DND-41 (cell line): Measurements from ENCODE around the gene PRMT2.

ENCODE experiments used
- ATAC-seq: fragments of 200-7000 bp; cut with Tn5 transposase; 3 replicates; pipeline ENCODE4 v1.9.1; 2021; ENCODE audit warnings: low read depth; ENCODE audit not compliant: insufficient read depth
- DNase-seq: peaks from one replicate; pipeline ENCODE4 v3.0.0-alpha.2; 2020
- H2AFZ ChIP-seq: 2 replicates; pipeline ENCODE4 v1.6.0; 2012; ENCODE audit warnings: low read depth, low read length
- H3K27ac ChIP-seq: 2 replicates; pipeline ENCODE4 v1.5.1; 2012; ENCODE audit warnings: low read length, inconsistent platforms
- H3K27me3 ChIP-seq: fragments of 200-600 bp; sonication (generic); 2 replicates; pipeline ENCODE4 v1.6.0; 2012; ENCODE audit warnings: low read length, mild to moderate bottlenecking, inconsistent platforms; ENCODE audit not compliant: insufficient read depth, poor library complexity
- H3K36me3 ChIP-seq: 2 replicates; pipeline ENCODE4 v1.5.1; 2012; ENCODE audit warnings: low read length, inconsistent platforms; ENCODE audit not compliant: insufficient read depth
- H3K4me1 ChIP-seq: 2 replicates; pipeline ENCODE4 v1.5.1; 2012; ENCODE audit warnings: mild to moderate bottlenecking, low read length; ENCODE audit not compliant: insufficient read depth
- H3K4me2 ChIP-seq: 2 replicates; pipeline ENCODE4 v1.6.0; 2012; ENCODE audit warnings: mild to moderate bottlenecking, moderate library complexity, low read length, inconsistent platforms; ENCODE audit not compliant: insufficient read depth
- H3K4me3 ChIP-seq, 2 experiments: fragments of 200-600 bp in 1 of 2; shearing (Covaris generic) in 1 of 2; 2 replicates each; pipeline ENCODE4 v1.5.1; 2012 to 2016; ENCODE audit warnings: inconsistent platforms in 2 of 2, low read length in 2 of 2, mild to moderate bottlenecking in 2 of 2, low read depth in 1 of 2, moderate library complexity in 1 of 2
- H3K79me2 ChIP-seq: 2 replicates; pipeline ENCODE4 v1.6.0; 2012; ENCODE audit warnings: low read length, inconsistent platforms; ENCODE audit not compliant: insufficient read depth
- H3K9ac ChIP-seq: 2 replicates; pipeline ENCODE4 v1.6.0; 2012; ENCODE audit warnings: low read depth, mild to moderate bottlenecking, inconsistent platforms, low read length, moderate library complexity
- H3K9me3 ChIP-seq: 2 replicates; pipeline ENCODE4 v1.5.1; 2012; ENCODE audit warnings: low read length, moderate library complexity, mild to moderate bottlenecking, inconsistent platforms; ENCODE audit not compliant: insufficient read depth, severe bottlenecking
- H4K20me1 ChIP-seq: 2 replicates; pipeline ENCODE4 v1.6.0; 2012; ENCODE audit warnings: low read length; ENCODE audit not compliant: insufficient read depth
- CTCF ChIP-seq: IDR thresholded peaks from 2 replicates; pipeline ENCODE4 v1.5.1; 2012; ENCODE audit warnings: borderline replicate concordance, low read length, moderate library complexity, mild to moderate bottlenecking; ENCODE audit not compliant: poor library complexity, severe bottlenecking; ENCODE audit errors: extremely low read depth
- EZH2 ChIP-seq: IDR thresholded peaks from 3 replicates; pipeline ENCODE4 v1.6.1; 2012; ENCODE audit warnings: borderline replicate concordance, low read depth, mild to moderate bottlenecking, moderate library complexity, low read length, inconsistent platforms; ENCODE audit not compliant: severe bottlenecking

Gene PRMT2

DNA sequence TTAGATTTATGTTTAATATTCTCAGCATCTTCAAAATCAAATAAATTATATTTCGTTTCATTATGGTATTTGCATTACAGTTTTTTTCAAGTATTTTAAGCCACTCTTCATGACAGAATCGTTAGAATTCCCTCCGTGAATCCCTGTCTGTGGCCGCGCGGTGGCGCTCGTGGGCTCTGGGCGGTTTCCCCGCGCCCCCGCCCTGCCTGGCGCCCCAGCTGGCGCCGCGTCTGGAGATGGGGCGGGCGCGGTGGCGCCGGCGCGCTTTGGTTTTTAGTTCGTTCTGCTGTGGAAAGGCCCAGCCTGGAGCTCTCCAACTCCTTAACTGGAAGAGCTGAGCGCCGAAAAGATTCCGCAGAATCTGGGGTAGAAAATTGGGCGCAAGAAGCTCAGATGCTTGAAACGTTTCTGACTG, 25.7 kb downstream of the PRMT2 start:
- H3K79me2 ChIP-seq, result no peaks in the 10 kb centered on the region
- no peak overlapping the region for H3K4me3 ChIP-seq
- H2AFZ ChIP-seq, result no peak overlapping the region
- H3K4me1 ChIP-seq, result no peaks in the 10 kb centered on the region
- DNase-seq (no peak), ATAC-seq (no peak)
- no peaks in the 10 kb centered on the region for H3K27me3 ChIP-seq
- peaks cover 47% of the 10 kb centered on the region for H3K36me3 ChIP-seq
- no peaks in the 10 kb centered on the region for H3K9me3 ChIP-seq
- no peak overlapping the region for H3K9ac ChIP-seq
- H3K27ac ChIP-seq, result no peak overlapping the region
- no peak overlapping the region for H3K4me2 ChIP-seq
- H4K20me1 ChIP-seq, result peaks cover 3% of the 10 kb centered on the region; the same call in 1 of the 2 replicates
- TF ChIP-seq CTCF, result no peak
- no peak for TF ChIP-seq EZH2

GRCh38 chr21:46661642-46662366, 26.3 kb downstream of the PRMT2 start:
- DNase-seq, result no peak
- no peaks in the 10 kb centered on the region for H3K4me1 ChIP-seq
- H3K27ac ChIP-seq, result no peak overlapping the region
- no peaks in the 10 kb centered on the region for H3K9me3 ChIP-seq
- H3K4me3 ChIP-seq, result no peak overlapping the region
- H4K20me1 ChIP-seq, result peaks cover 3% of the 10 kb centered on the region; the same call in 1 of the 2 replicates
- no peak overlapping the region for H3K4me2 ChIP-seq
- peaks cover 47% of the 10 kb centered on the region for H3K36me3 ChIP-seq
- TF ChIP-seq CTCF (no peak), EZH2 (no peak)
- no peak overlapping the region for H2AFZ ChIP-seq
- H3K27me3 ChIP-seq, result no peaks in the 10 kb centered on the region
- no peaks in the 10 kb centered on the region for H3K79me2 ChIP-seq
- no peak for ATAC-seq
- H3K9ac ChIP-seq, result no peak overlapping the region

DNA sequence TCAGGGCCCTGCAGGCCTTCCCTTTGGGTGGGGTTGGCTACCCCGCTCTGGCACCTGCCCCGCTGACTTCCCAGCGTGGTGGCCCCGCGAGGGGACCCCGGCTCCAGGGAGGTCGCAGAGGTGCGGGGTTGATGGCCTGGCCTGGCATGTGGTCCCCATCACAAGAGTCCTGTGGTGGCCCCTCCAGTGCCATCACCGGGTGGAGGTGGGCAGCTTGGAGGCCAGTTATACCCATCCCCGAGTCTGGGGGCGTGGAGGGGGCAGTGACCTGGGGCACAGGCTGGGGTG, 26.8 kb downstream of the PRMT2 start:
- no peak overlapping the region for H2AFZ ChIP-seq
- H3K4me2 ChIP-seq, result no peak overlapping the region
- H3K9me3 ChIP-seq, result no peaks in the 10 kb centered on the region
- no peaks in the 10 kb centered on the region for H3K27me3 ChIP-seq
- no peak overlapping the region for H3K27ac ChIP-seq
- ATAC-seq, result no peak
- peaks cover 3% of the 10 kb centered on the region; the same call in 1 of the 2 replicates for H4K20me1 ChIP-seq
- no peaks in the 10 kb centered on the region for H3K79me2 ChIP-seq
- H3K4me3 ChIP-seq, result no peak overlapping the region
- peaks cover 47% of the 10 kb centered on the region for H3K36me3 ChIP-seq
- DNase-seq, result no peak
- no peak overlapping the region for H3K9ac ChIP-seq
- TF ChIP-seq CTCF, result no peak
- no peaks in the 10 kb centered on the region for H3K4me1 ChIP-seq
